HG02571 (cell line): ENCODE results near the gene DHX58.

ENCODE experiments used
- ATAC-seq: cut with Tn5 transposase; IDR thresholded peaks from one replicate; pipeline ENCODE4 v1.9.1; 2021; ENCODE audit warnings: mild to moderate bottlenecking, moderate library complexity; ENCODE audit not compliant: unreplicated experiment

Gene DHX58

GRCh38 chr17:42087736-42088705, 24.5 kb downstream of the DHX58 start:
- no peak for ATAC-seq

GRCh38 chr17:42087042-42087701, 25.3 kb downstream of the DHX58 start:
- ATAC-seq: no peak

GRCh38 chr17:42081516-42082129, 30.9 kb downstream of the DHX58 start:
- ATAC-seq: no peak

- no peak for ATAC-seq
These were observed 33.0 kb downstream of the DHX58 start for GRCh38 chr17:42079541-42079940.

GRCh38 chr17:42078396-42079043, 34.0 kb downstream of the DHX58 start:
- ATAC-seq: no peak

GRCh38 chr17:42077755-42078154, 34.8 kb downstream of the DHX58 start:
- ATAC-seq: no peak

GRCh38 chr17:42076797-42077559, 35.5 kb downstream of the DHX58 start:
- no peak for ATAC-seq

GRCh38 chr17:42075789-42076188, 36.7 kb downstream of the DHX58 start:
- ATAC-seq: no peak

- no peak for ATAC-seq
These were observed 40.0 kb downstream of the DHX58 start for GRCh38 chr17:42072323-42073187.

GRCh38 chr17:42071810-42072209, 40.7 kb downstream of the DHX58 start:
- ATAC-seq: no peak

- no peak for ATAC-seq
These were observed 43.5 kb downstream of the DHX58 start for GRCh38 chr17:42068979-42069378.

GRCh38 chr17:42067371-42068091, 45.0 kb downstream of the DHX58 start:
- ATAC-seq: no peak

GRCh38 chr17:42065201-42065600, 47.3 kb downstream of the DHX58 start:
- ATAC-seq: no peak

GRCh38 chr17:42062681-42063080, 49.8 kb downstream of the DHX58 start:
- no peak for ATAC-seq

- ATAC-seq: no peak
These were observed 50.6 kb downstream of the DHX58 start for GRCh38 chr17:42061646-42062487.

GRCh38 chr17:42060231-42060630, 52.3 kb downstream of the DHX58 start:
- no peak for ATAC-seq

- no peak for ATAC-seq
These were observed 52.7 kb downstream of the DHX58 start for GRCh38 chr17:42059815-42060214.

GRCh38 chr17:42058063-42058462, 54.5 kb downstream of the DHX58 start:
- ATAC-seq: no peak
